ENCODE data around the gene FSCN2. TPM values are rescaled to one million over a fixed set of nuclear protein-coding genes. Genes with fewer than 3 reads are reported as not detected.
"Not testable (repeated sequence)": the region's sequence is repeated elsewhere in the genome, so short reads cannot be mapped to it uniquely, and the experiment has no call there.

Gene FSCN2
- total and polyA plus RNA-seq, 5 donors from 2014 or later, result 0.17 to 0.74 TPM; not detected in 3

DNA sequence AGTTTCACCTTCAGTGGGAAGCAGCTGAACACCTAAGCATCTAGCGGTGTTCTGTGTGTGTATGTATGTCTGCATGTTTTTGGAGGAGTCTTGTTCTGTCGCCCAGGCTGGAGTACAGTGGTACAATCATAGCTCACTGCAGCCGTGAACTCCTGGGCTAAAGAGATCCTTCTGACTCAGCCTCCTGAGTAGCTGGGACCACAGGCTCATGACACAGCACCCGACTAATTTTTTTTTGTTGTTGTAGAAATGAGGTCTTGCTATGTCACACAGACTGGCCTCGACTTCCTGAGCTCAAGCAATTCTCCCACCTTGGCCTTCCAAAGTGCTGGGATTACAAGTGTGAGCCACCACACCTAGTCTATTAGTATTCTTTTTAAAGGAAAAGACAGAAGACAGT is 54.2 kb downstream of the FSCN2 start:
- Mint-ChIP-seq H3K27me3 (no peaks in the 10 kb centered on the region), H3K27ac (no peak overlapping the region), H3K9me3 (no peaks in the 10 kb centered on the region), H3K4me1 (peaks cover 0 to 7% (median 1%) of the 10 kb centered on the region in 4 donors), H3K4me3 (no peak overlapping the region), H3K36me3 (peaks cover 28% of the 10 kb centered on the region)
- H3K4me3 ChIP-seq (ENCODE audit: low read depth, low read length), result no peak overlapping the region
- no peak overlapping the region for H3K27ac ChIP-seq (ENCODE audit: insufficient read depth, low read length, poor library complexity, severe bottlenecking)
- no peaks in the 10 kb centered on the region for H3K9me3 ChIP-seq (ENCODE audit: control insufficient read depth in 2 of 2, low read length in 2 of 2)
- H3K36me3 ChIP-seq (ENCODE audit: control insufficient read depth, insufficient read depth, low read length), result peaks cover 58% of the 10 kb centered on the region
- no peak for ATAC-seq (ENCODE audit: low read depth in 2 of 2)
- H3K4me1 ChIP-seq (ENCODE audit: control insufficient read depth, insufficient read depth, low read length, poor library complexity, severe bottlenecking), result no peaks in the 10 kb centered on the region
- DNase-seq, result no peak
- no peaks in the 10 kb centered on the region for H3K27me3 ChIP-seq (ENCODE audit: control insufficient read depth, insufficient read depth, low read length)

DNA sequence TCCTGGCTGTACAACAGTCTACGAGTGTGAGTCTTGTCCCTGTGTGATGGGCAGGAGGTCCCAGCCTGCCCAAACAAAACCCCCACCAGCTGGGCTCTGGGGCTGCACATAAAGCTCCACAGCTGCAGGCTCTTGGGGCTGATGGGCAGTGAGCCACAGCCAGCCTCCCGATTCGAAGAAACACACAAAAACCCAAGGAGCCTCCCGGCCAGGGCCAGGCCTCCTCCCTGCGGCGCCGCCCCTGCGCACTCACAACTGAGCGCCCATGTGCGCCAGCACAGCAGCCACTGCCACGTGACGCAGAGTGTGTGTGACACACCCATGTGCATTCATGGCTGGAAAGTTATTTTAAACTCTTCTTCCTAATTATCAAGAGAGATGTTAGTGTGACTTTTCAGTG is 54.6 kb downstream of the FSCN2 start:
- DNase-seq (no peak), ATAC-seq (ENCODE audit: low read depth in 2 of 2) (no peak)
- no peaks in the 10 kb centered on the region for H3K4me1 ChIP-seq (ENCODE audit: control insufficient read depth, insufficient read depth, low read length, poor library complexity, severe bottlenecking)
- H3K27me3 Mint-ChIP-seq, result no peaks in the 10 kb centered on the region
- peaks cover 0 to 4% (median under 1%) of the 10 kb centered on the region in 4 donors for H3K4me1 Mint-ChIP-seq
- no peaks in the 10 kb centered on the region for H3K27me3 ChIP-seq (ENCODE audit: control insufficient read depth, insufficient read depth, low read length)
- no peaks in the 10 kb centered on the region for H3K9me3 ChIP-seq (ENCODE audit: control insufficient read depth in 2 of 2, low read length in 2 of 2)
- H3K27ac Mint-ChIP-seq, result no peak overlapping the region
- no peak overlapping the region for H3K4me3 Mint-ChIP-seq
- H3K4me3 ChIP-seq (ENCODE audit: low read depth, low read length), result no peak overlapping the region
- peaks cover 25% of the 10 kb centered on the region for H3K36me3 Mint-ChIP-seq
- no peak overlapping the region for H3K27ac ChIP-seq (ENCODE audit: insufficient read depth, low read length, poor library complexity, severe bottlenecking)
- H3K9me3 Mint-ChIP-seq, result no peaks in the 10 kb centered on the region
- peaks cover 56% of the 10 kb centered on the region for H3K36me3 ChIP-seq (ENCODE audit: control insufficient read depth, insufficient read depth, low read length)

DNA sequence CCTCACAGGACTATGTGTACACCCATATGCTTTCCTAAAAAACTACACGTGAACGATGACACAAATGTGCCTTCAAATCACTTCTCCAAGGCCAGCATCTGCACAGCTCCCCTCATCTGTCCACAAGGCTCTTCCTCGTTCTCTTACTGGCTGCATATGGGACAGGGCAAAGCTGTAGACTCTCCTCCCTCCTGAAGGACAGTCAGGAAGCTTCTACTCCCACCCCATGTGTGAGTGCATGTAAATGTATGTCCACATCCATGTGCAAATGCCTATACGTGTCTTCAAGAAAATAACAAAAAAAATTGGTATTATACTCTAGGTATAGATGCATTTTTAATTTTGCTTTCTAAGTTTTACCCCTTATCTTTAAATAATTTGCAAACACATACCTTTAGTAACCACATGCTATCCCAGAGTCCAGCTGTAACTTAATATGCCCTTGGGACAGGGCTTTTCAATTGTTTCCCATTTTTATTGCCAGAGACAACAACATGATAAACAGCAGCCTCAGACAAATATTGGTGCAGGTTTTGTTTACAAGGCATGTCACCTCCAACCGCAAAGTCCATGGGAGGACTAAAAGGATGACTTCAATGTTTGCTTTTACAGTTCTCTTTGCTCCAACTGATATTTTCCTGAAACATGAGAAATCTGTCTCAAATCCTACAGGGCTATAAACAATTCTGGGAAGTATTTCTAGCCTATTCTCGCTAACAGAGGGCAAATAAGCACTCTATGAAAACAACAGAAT is 55.6 kb downstream of the FSCN2 start:
- H3K4me1 Mint-ChIP-seq, result no peaks in the 10 kb centered on the region
- H3K9me3 Mint-ChIP-seq, result no peaks in the 10 kb centered on the region
- H3K27me3 Mint-ChIP-seq, result no peaks in the 10 kb centered on the region
- no peaks in the 10 kb centered on the region for H3K9me3 ChIP-seq (ENCODE audit: control insufficient read depth in 2 of 2, low read length in 2 of 2)
- H3K36me3 ChIP-seq (ENCODE audit: control insufficient read depth, insufficient read depth, low read length), result peaks cover 62% of the 10 kb centered on the region
- H3K4me3 ChIP-seq (ENCODE audit: low read depth, low read length), result no peak overlapping the region
- ATAC-seq (ENCODE audit: low read depth in 2 of 2) (no peak), DNase-seq (no peak)
- H3K27me3 ChIP-seq (ENCODE audit: control insufficient read depth, insufficient read depth, low read length), result no peaks in the 10 kb centered on the region
- no peak overlapping the region for H3K4me3 Mint-ChIP-seq
- no peaks in the 10 kb centered on the region for H3K4me1 ChIP-seq (ENCODE audit: control insufficient read depth, insufficient read depth, low read length, poor library complexity, severe bottlenecking)
- no peak overlapping the region for H3K27ac ChIP-seq (ENCODE audit: insufficient read depth, low read length, poor library complexity, severe bottlenecking)
- H3K36me3 Mint-ChIP-seq, result peaks cover 29% of the 10 kb centered on the region
- H3K27ac Mint-ChIP-seq, result peak overlapping the region in 1 of 3 donors; percentile 63

DNA sequence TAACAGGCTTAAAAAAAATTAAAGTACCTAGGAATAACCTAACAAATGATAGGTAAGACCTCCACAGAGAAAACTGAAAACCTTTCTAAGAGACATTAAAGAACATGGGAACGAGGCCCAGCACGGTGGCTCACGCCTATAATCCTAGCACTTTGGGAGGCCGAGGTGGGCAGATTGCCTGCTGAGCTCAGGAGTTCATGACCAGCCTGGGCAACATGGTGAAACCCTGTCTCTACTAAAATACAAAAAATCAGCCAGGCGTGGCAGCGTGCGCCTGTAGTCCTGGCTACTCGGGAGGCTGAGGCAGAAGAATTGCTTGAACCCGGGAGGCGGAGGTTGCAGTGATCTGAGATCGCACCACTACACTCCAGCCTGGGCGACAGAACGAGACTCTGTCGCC is 56.6 kb downstream of the FSCN2 start:
- not testable (repeated sequence) for DNase-seq; H3K4me1 ChIP-seq (ENCODE audit: control insufficient read depth, insufficient read depth, low read length, poor library complexity, severe bottlenecking); H3K4me3 Mint-ChIP-seq; H3K9me3 ChIP-seq (ENCODE audit: control insufficient read depth in 2 of 2, low read length in 2 of 2); H3K27me3 Mint-ChIP-seq; H3K27ac Mint-ChIP-seq; H3K4me1 Mint-ChIP-seq; H3K27me3 ChIP-seq (ENCODE audit: control insufficient read depth, insufficient read depth, low read length); ATAC-seq (ENCODE audit: low read depth in 2 of 2); H3K4me3 ChIP-seq (ENCODE audit: low read depth, low read length); H3K9me3 Mint-ChIP-seq; H3K27ac ChIP-seq (ENCODE audit: insufficient read depth, low read length, poor library complexity, severe bottlenecking)
- peaks cover 57% of the 10 kb centered on the region for H3K36me3 ChIP-seq (ENCODE audit: control insufficient read depth, insufficient read depth, low read length)
- peaks cover 34% of the 10 kb centered on the region for H3K36me3 Mint-ChIP-seq

DNA sequence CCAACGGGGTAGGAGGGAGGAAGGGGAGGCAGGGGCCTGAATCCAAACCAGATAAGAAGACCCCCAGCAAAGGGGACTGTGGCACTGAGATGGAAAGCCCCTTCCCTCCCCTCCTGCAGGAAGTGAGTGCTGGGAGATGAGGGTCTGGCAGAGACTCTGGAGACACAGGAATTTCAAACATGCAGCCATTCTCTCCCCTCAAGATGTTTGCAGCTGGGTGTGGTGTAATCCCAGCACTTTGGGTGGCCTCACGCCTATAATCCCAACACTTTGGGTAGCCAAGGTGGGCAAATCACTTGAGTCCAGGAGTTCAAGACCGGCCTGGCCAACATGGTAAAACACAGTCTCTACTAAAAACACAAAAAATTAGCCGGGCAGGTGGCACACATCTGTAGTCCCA is 57.9 kb downstream of the FSCN2 start:
- Histone ChIP-seq H3K9me3 (ENCODE audit: control insufficient read depth in 2 of 2, low read length in 2 of 2) (no peaks in the 10 kb centered on the region), H3K36me3 (ENCODE audit: control insufficient read depth, insufficient read depth, low read length) (peaks cover 67% of the 10 kb centered on the region), H3K4me1 (ENCODE audit: control insufficient read depth, insufficient read depth, low read length, poor library complexity, severe bottlenecking) (no peaks in the 10 kb centered on the region), H3K4me3 (ENCODE audit: low read depth, low read length) (no peak overlapping the region), H3K27ac (ENCODE audit: insufficient read depth, low read length, poor library complexity, severe bottlenecking) (no peak overlapping the region), H3K27me3 (ENCODE audit: control insufficient read depth, insufficient read depth, low read length) (no peaks in the 10 kb centered on the region)
- H3K27ac Mint-ChIP-seq, result no peak overlapping the region
- H3K4me3 Mint-ChIP-seq, result no peak overlapping the region
- H3K27me3 Mint-ChIP-seq, result no peaks in the 10 kb centered on the region
- no peak for DNase-seq
- no peaks in the 10 kb centered on the region for H3K9me3 Mint-ChIP-seq
- no peaks in the 10 kb centered on the region for H3K4me1 Mint-ChIP-seq
- peaks cover 34% of the 10 kb centered on the region for H3K36me3 Mint-ChIP-seq
- ATAC-seq (ENCODE audit: low read depth in 2 of 2), result no peak

Other genes starting within 250 kb of the FSCN2 start
- 66.3 TPM for gene SLC38A10, start 233.1 kb upstream of the FSCN2 start, total RNA-seq
- 10 to 100 TPM; 38.2 to 60.1 (median 48.6) TPM for gene SLC38A10, start 233.1 kb upstream of the FSCN2 start, polyA plus RNA-seq
- gene BAHCC1, start 132.9 kb upstream of the FSCN2 start, total RNA-seq, result 0.54 TPM
- gene BAHCC1, start 132.9 kb upstream of the FSCN2 start, polyA plus RNA-seq, result not detected
- 1,684 TPM for gene ACTG1, start 15.6 kb upstream of the FSCN2 start, total RNA-seq
- 1,000 to 10,000 TPM; 1,881 to 2,724 (median 2,486) TPM for gene ACTG1, start 15.6 kb upstream of the FSCN2 start, polyA plus RNA-seq
- gene FAAP100, start 24.0 kb downstream of the FSCN2 start, total RNA-seq, result 28.1 TPM
- gene FAAP100, start 24.0 kb downstream of the FSCN2 start, polyA plus RNA-seq, result 10 to 100 TPM in 2 of 4 donors, 1 to 10 TPM in 2; 8.2 to 13.0 (median 10.4) TPM
- 103 TPM for gene NPLOC4, start 108.7 kb downstream of the FSCN2 start, total RNA-seq
- gene NPLOC4, start 108.7 kb downstream of the FSCN2 start, polyA plus RNA-seq, result 10 to 100 TPM; 48.6 to 53.1 (median 51.0) TPM
- not detected for gene TSPAN10, start 108.8 kb downstream of the FSCN2 start, total RNA-seq
- gene TSPAN10, start 108.8 kb downstream of the FSCN2 start, polyA plus RNA-seq, result under 1 TPM in 3 of 4 donors, not detected in 1; 0.21 to 0.70 (median 0.24) TPM
- 0.67 TPM for gene PDE6G, start 128.2 kb downstream of the FSCN2 start, total RNA-seq
- 1 to 10 TPM in 2 of 4 donors, under 1 TPM in 1, not detected in 1; 0.94 to 1.4 (median 1.1) TPM for gene PDE6G, start 128.2 kb downstream of the FSCN2 start, polyA plus RNA-seq
- 37.7 TPM for gene OXLD1, start 138.2 kb downstream of the FSCN2 start, total RNA-seq
- 100 to 1,000 TPM in 1 of 4 donors, 10 to 100 TPM in 3; 78.4 to 108 (median 84.2) TPM for gene OXLD1, start 138.2 kb downstream of the FSCN2 start, polyA plus RNA-seq
- gene CCDC137, start 138.4 kb downstream of the FSCN2 start, total RNA-seq, result 30.4 TPM
- gene CCDC137, start 138.4 kb downstream of the FSCN2 start, polyA plus RNA-seq, result 10 to 100 TPM; 10.2 to 14.3 (median 12.0) TPM
- gene ARL16, start 155.4 kb downstream of the FSCN2 start, total RNA-seq, result 34.7 TPM
- 10 to 100 TPM; 24.7 to 27.7 (median 26.3) TPM for gene ARL16, start 155.4 kb downstream of the FSCN2 start, polyA plus RNA-seq
- gene HGS, start 155.6 kb downstream of the FSCN2 start, total RNA-seq, result 148 TPM
- 10 to 100 TPM; 23.4 to 30.5 (median 27.7) TPM for gene HGS, start 155.6 kb downstream of the FSCN2 start, polyA plus RNA-seq
- gene MRPL12, start 175.0 kb downstream of the FSCN2 start, total RNA-seq, result 18.5 TPM
- gene MRPL12, start 175.0 kb downstream of the FSCN2 start, polyA plus RNA-seq, result 10 to 100 TPM; 45.1 to 49.2 (median 47.2) TPM
- 2.5 TPM for gene SLC25A10, start 183.9 kb downstream of the FSCN2 start, total RNA-seq
- 1 to 10 TPM; 3.4 to 4.3 (median 3.7) TPM for gene SLC25A10, start 183.9 kb downstream of the FSCN2 start, polyA plus RNA-seq